Ammon's horn (tissue), 1 donor: Measurements from ENCODE around the gene PXK.

Source experiments
- DNase-seq: peaks from one replicate; pipeline ENCODE4 v3.0.0-alpha.2; 2016; ENCODE audit warnings: low spot score

Gene PXK

DNA sequence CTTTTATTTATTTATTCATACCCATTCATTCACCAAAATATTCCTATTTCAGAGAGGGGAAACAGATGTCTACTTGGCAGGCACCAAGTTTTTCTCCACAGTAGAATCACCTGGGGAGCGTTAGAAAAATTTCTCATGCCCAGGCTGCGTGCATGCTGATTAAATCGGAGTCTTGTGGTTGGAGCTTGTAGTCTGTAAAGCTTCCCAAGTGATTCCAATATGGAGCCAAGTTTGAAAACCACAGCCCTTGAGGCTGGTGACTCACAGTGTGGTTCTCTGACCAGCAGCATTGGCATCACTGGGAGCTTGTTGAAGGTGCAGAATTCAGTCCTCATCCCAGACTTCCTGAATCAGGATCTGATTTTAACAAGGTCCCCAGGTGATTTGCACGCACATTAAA lies 51.2 kb downstream of the PXK start:
- no peak for DNase-seq

DNA sequence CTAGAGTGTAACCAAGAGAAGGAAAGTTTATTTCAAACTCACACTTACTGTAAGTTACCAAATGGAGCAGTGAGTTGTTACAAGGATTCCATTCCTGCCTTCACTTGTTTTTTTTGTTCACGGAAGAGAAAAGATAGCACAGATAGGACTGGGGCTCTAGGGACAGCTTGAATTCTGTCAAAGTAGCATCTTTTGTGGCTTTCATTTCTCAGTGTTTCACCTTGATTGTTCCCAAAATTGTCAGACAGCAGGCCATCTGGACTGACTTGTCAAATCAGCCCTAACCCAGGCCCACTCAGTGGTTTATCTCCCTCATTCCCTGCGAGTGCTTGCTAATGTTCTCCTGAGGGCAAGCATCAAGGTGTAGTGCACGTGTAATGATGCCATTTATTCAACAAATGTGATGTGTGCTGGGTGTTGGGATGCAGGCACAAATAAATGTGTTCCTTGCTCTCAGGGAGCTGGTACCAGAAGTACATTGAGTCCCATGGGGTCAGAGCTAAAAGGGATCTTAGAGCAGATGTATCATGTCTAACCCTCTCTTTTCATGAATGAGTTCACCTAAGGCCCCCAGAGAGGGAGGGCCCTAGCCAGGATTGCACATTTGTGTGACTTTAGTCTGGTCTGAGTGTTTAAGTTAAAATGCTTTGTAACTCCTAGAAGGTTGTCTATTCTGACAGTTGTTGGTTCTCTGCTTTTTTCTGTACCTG lies 51.8 kb downstream of the PXK start:
- DNase-seq, result no peak

DNA sequence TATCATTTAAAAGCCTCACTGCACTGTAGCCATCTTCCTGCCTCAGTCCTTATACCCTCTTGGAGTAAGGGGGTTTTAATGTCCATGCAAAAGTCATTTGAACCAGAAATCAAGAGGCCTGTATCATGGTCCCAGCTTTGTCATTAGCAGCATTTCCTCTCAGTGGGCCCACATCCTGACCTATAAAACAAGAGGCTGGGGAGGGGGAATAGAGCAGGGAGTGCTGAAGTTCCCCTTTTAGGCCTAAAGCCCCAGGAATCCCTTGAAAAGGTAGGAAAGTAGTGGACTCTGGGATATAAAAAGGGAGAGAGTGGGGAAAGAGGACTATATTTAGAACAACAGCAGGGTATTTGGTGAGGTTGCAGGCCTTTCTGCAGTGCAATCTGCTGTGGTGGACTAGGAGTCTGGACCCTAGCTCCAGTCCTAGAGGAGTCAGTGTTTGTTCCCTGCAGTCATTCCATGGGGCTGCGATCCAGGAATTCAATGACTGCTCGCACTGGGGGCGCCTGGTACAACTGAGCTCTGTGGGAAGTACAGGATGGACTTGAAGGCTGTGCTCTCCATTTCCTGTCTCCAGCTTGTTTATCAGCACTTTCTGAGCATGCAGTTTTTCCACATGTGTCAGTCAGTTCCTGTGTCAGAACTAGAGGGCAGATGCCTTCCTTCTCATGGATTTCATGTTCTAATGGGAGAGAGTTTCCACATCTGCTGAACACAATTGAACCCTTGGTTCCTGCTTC lies 54.1 kb downstream of the PXK start:
- DNase-seq, result peak; percentile 91

DNA sequence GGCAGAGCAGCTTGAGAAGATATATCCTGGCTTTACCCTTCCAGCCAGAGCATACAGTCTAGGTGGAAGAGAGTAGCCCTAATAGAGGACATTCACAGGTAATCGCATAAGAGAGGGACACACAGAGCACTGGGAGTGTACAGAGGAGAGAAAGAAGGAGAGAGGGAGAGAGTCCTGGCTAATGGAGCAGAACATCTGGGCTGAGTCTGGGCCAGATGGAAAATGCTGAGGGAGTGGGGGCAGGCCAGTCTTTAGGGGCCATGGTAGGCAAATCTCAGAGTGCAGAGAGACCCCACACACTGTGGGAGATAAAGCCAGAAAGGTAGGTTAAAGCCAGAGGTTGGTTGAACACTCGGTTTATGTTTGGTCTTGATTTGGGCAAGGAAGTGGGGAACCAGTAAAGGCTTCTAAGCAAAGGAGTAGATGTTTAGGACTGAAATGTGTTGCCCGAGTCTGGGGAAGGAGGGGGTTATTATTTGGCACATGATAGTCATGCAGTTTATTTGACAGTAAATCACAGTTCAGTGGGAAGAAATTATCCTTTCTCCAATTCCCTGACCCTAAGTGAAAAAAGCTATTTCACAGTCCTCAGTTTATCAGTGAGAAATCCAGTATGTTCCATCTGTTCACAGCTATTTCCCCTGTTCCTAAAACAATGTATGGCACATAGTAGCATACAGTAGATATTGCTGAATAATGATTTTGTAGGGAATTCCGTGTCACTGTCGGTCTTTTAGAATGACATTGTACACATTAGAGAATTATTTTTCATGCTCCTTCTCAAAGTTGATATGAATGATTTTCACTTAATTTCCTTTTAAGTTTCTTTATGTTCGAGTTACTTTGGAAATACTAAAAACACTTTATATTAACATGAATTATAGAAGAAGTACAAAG lies 55.2 kb downstream of the PXK start:
- DNase-seq, result no peak

DNA sequence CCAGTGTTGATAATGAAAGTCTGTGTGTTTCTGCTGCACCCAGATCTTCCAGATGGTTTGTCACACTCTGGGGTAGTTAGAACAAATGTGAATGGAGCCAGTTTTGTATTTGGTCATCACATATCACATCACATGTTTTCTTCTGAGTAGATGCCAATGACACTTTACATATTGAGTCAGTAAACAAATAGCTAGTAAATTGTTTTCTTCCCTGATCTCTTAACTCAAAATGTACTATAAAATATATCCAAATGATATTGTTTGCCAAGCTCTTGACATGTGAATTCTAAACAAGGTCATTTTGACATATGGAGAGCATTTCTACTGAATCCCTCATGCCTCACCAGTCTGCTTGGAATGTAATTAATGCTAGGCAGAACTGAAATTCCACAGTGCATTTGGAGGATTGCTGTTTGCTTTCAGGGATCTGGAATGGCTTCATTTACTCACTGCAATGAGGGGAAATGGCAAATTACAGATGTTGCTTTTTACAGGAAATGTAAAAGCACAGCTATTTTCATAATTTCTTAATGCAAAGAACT lies 55.9 kb downstream of the PXK start:
- DNase-seq, result peak; percentile 84

DNA sequence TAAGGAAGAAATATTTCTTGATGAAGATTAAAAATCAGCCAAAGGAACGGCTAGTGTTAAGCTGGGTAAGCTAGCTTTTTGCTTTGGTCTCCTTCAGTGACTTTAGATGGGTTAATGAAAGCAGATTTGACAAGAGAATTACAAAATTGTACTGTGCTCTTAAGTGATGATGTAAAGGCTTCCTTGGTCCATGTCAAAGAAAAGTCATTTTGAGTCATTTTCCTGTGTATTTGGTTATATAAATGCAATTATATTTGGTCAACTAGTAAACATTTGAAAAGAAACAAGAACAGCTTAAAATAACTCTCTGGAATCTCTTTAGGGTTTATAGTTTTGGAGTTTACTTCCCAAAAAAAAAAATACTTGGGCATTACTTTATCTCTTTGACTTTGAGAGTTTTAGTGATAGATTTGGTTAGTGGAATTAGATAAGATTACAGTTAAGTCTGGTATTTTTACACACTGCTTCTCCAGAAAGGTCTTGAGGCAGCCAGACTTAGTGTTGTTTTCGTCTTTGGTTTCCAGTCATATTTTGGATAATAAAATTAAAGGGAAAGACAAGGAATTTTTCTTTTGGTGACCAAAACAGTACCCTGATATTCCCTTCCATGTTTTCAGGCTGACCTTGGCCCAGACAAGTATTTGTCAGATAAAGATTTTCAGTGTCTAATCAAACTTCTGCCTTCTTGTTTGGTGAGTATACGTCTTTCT lies 58.6 kb downstream of the PXK start:
- no peak for DNase-seq

DNA sequence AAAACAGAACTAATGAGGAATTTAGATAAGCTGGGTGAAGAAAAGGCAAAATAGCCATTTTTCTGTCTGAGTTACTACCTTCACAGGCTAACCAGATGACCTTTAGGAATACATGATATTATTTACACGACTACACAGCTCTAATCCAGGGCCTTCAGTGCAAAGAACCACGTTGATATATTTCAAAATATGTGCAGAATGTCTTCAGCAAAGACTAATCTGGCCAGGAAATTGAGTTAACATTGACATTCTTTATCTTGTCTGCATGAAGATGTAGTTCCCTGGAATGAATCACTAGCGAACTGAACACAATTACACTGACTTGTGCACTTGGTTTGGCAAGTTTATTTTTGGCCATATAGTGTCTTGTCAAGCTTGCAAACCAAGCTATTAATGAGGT lies 59.5 kb downstream of the PXK start:
- no peak for DNase-seq

DNA sequence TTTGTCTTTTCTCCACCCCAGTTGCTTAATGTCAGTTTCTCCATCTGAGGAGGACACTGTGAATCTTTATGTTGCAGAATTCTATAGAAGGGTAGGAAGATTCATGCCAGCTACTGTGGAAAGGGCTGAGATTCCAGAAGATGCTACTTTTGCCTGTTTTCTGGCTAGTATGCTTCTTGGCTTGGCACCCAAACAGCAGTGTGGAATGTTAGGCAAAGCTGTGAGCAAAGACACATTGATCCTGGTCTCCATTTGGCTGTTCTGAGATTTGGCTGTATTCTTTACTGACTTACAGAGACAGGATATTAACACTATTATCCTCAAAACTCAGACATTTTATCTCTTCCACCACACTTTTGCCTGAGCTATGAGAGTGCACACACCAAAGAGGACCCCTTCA lies 61.6 kb downstream of the PXK start:
- DNase-seq, result no peak

DNA sequence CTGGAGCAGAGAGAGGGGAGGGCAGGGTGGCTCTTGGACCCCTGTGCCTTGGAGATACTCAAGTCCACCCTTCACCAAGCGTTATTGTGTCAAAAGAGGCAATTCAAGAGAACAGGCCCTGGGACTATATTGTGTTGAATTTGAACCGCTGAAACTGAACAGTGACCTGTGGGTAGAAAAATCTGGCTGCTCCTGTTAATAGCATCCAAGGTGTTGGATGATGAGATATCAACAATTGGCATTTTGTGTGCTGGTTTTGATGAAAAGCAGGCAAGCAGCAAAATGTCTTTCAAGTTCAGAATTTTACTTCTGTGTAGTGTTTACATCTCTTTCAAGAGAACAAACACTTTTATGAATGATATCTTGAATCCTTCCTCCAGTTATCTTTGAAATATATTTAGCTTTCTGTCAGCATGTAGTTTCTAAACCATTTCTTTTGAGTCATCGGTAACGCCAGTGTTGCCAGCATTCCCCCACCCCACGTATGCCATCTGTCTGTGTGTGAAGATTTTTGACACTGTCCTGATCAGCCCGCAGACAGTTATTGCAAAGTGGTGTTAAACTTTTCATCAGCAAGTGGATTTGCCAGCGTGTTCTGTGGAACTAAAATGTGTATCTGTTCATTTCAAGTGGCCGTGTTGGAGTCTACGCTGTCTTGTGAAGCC lies 66.1 kb downstream of the PXK start:
- DNase-seq, result peak; percentile 62

DNA sequence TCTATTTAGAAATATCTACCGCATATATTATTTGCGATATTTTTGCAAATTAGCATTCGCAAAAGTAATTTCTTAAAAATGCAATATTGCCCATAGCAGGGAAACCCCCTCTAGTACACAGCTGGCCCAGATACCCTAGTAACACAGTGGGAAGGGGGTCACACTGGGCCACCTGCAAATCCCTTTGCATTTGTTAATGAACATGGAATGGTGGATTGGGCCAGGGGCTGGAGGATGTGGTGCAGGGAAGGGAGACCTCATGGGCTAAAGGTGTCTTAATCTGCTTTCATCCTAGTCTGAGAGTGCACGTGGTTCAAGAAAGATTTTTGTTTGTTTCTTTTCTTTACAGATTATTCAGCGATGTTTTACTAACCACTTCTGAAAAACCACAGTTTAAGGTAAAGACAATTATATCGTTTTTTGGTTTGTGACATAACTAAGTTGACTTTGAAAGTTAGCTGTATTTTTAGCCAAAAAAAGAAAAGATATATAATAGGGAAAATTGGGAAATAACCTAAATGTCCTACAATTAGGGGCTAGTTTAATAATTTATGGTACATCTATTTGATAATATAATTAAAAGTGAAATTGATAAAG lies 70.9 kb downstream of the PXK start:
- no peak for DNase-seq

DNA sequence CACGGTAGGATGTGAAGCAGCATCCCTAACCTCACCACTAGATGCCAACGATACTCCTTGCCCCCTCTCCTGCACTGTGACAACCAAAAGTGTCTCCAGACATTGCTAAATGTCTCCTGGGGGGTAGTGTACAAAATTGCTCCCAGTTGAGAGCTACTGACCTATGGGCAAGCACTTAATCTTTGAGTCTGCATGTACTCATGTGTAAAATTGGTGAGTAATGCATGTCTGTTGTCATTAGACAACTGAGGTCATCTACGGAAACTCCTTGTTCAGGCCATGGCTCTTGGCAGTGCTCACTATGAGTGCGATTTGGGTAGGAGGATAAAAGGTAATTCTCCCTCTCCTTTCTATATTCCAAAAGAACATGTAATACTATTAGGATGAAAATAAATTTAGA lies 71.7 kb downstream of the PXK start:
- no peak for DNase-seq

DNA sequence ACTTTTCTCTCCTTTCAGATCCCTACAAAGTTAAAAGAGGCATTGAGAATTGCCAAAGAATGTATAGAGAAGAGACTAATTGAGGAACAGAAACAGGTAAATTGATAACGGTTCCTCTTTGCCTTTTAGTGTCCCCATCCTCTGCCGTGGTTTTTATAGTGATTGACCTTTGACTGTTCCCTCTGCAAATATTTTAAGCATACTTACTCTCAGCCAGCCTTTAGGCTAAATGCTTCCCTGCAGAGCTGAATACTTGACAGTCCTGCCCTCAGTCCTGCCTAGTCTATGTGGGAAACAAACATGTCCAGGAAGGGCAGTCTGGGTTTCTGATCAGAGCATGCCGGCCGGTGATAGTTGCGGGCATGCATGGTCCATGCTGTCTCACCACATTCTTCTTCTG lies 76.2 kb downstream of the PXK start:
- DNase-seq, result no peak

DNA sequence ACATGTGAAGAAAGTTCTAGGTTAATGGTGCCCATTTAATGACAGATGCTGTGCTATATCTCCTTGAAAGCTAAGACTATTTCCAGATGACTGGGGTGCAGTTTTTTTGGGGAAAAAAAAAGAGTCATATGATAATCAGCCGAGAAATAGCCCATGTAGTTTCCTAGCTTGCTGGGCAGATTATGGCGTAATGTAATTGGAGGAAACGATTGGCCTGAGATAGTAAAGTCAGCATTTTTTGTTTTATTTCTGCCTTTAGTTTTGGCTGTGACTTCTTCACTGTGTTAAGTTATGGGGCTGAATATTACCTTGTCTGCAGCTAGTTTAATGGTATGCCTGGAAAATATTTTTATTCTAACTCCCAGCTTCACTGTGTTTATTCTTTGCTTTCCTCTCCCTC lies 77.0 kb downstream of the PXK start:
- DNase-seq, result no peak

DNA sequence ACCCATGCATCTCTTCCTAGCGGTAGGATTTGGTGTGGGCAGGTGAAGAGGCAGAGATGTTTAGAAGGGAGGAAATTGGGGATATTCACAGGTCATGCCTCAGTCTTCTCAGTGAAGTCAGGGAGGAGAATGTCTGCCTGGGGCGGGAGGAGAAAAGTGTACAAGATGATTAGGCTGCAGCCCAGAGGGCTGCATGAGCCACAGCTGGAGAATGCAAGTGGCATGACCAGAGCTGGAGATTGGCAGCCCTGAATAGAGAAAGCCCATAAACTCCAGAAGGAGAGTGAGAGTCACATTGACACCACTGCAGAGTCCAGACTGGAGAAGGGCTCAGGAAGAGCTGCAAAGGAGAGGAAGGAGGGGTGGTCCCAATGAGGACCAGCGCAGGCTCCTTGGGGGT lies 78.3 kb downstream of the PXK start:
- no peak for DNase-seq

DNA sequence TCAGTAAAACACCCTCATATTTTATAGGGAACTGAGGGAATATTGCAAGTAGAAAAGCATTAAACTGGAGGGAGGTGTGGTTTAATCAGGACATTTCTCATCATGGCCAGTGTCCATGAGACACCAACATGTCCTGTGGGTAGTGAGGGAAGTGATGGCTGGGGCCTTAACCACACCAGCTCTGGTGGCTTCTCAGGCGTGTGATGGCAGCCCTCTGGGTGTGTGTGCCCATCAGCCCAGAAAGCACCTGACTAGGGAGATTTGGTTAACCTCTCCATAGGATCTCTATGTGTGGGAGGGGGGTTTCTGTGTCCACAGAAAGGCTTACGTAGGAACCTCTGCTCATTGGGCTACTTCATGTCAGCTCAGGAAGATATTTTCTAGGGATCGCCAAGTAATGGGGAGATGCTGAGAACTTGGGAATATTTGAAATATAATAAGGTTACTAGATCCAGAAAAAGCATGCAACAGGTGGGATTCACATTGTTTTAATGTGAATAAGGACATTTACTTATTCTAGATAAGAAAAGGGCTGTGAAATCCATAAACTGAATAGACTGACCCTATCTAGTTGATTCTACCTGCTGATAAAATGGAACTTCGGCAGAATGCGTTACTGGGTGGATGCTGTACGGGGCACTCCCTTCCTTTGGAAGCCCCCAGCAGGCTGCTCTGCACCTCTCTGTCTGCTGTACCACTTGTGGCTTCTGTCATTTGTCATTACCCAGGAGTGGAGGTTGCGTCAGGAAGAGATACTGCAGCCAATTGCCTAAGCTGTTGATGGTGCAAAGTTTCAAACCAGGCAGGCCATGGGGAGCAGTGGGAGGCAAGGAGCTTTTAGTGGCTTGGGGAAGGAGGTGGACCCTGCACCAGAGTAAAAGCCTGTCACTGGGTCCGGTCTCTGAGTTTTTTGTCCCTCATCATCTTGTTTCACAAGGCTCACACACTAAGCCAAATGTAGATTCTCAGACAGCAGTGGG lies 79.4 kb downstream of the PXK start:
- no peak for DNase-seq

DNA sequence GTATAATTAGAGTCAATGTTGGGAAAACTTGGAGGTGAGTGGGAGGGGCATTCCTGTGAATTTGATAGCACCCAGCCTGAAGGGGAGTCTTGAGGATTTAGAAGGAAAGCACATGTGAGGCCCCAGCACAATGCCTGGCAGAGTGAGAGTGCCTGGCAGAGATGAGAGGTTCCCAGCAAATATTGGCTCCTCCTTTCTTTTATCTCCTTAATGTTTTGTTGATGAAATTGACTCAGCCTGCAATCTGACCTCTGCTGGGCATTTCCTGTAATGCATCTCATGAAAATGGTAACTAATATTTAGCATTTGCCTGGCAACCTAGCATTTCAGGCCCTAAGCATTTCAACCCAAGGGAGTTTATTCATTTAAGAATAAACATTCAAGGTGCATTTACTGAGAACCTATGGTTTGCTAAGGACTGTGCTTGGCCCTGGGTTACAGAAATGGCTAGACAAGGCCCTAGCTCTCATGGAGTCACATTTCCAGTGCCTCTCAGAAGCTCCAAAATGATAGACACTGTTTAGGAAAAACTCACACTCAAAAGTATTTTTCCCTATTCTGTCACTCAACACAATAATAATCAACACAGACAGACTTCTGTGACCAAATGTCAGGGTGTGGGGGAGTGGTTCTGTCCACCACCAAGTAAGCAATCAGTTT lies 82.0 kb downstream of the PXK start:
- peak; percentile 63 for DNase-seq

DNA sequence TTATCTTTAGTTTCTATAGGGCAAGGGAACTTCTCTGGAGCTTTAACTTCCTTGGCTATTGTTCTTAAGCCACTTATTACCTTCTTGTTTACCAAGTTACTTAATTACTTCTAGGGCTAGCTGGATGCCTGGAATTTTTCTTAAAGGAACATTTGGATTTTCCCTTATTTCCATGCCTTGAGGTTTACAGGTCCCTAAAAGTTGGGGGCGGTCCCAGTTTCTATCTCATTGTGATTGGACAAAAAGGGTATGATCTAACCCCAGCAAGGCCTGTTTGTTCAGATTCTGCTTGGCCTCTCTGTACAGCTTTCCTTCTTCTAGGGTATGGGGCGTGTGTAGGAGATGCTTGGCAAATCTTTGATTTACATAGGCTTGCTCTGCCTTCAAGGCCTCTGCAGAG lies 83.5 kb downstream of the PXK start:
- no peak for DNase-seq

DNA sequence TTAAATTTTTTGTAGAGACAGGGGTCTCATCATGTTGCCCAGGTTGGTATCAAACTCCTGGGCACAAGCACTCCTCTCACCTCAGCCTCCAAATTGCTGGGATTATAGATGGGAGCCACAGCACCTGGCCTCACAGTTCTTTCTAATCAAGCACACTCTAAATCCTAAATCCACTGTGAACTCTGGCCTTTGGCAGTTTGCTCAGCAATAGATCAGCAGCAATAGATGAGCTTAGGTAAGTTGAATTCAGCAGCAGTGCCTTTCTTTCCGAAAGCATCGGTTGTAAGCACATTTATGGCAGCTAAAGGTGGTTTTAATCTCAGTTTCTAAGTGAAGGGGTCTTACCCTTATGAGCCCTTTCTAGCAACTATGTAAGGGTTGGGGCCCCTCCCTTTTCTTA lies 84.4 kb downstream of the PXK start:
- DNase-seq, result no peak

DNA sequence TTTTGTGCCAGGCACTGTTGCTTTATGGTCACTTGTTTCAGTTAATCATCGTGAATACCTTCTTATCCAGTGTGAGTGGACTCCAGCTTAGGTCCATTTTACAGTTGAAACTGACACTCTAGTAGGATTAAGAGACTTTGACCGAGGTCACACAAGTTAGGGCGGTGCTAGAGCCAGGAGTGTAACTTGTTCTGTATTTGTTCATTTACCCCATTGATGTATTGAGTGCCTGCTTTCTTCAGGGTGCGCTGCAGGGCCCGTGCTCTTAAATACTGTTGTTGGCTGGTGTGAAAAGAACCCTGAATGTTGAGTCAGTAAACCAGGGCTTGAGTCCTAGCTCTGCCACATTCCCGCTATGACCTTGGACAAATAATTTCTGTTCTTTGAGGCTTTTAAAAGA lies 85.5 kb downstream of the PXK start:
- DNase-seq, result no peak
